Measurements from ENCODE around the gene PLPPR3.

PLPPR3 gene

GRCh38 chr19:807627-808422, 13.9 kb downstream of the PLPPR3 start:
- DNase-seq: no peak

DNA sequence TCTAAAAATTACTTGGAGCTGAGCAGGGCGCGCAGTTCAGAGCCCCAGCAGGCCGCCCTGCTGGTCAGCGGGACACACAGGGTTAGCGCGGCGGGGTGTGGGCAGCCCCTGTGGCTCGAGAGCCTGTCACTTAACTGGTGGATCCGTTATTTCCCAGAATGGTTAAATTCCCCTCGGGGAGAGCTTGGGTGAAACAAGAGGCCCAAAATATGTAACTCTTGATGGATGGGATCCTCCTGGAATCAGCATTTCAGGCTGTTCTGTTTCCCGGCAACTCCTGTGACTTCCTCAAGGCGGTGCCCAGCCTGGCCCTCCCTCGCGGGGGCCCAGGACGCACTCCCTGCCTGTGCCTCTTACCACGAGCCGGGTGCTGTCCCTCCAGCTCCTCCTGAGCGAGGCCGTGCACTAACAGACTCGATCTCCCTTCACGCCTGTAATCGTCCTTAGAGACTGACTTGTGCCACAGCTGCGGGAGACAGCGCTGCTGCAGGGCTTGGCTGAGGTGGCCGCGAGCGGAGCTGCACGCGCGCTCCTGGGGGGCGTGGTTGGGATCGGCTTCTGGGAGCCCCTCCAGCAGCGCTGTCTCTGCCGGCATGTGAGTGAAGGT, 14.8 kb downstream of the PLPPR3 start:
- no peak for DNase-seq

- DNase-seq: no peak
Observed at GRCh38 chr19:805600-806550, 15.9 kb downstream of the PLPPR3 start.

DNA sequence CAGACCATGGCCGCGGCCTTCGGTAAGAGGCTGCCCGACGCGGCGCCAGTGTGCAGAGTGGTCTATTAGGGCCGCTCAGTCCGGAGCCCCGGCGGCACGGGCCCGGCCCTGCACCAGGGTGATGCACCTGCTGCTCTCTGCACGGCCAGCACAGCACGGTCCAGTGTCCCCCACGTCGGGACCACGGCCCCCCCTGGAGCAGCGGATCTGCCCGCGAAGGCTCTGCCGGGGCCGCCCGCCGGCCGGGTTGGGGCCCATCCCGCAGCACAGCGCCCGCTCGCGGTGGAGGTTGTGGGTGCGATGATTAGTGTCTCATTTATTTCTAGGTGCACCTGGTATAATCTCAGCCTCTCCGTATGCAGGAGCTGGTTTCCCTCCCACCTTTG, 16.6 kb downstream of the PLPPR3 start:
- DNase-seq: no peak

- DNase-seq: no peak
Observed at GRCh38 chr19:804419-805165, 17.2 kb downstream of the PLPPR3 start.

DNA sequence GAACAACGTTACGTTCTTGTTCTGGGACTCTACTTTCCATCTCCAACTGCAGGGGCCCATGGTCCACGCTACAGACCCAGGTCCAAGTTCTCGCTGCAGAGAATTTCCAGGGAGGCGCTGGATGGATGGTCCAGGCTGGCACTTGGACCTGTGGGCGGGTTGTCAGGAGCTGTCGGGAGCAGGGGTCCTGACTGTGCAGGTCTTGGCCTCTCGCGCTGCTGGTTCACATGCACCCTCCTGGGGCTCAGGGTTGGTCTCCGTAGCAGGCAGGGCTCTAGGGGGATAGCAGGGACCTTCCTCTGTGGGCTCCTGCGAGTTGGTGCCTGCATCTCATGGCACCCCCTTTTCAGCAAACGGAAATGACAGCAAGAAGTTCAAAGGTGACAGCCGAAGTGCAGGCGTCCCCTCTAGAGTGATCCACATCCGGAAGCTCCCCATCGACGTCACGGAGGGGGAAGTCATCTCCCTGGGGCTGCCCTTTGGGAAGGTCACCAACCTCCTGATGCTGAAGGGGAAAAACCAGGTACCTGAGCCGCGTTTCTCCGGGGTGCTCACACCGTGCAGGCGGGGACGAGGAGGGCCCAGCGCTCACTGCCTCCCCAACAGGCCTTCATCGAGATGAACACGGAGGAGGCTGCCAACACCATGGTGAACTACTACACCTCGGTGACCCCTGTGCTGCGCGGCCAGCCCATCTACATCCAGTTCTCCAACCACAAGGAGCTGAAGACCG, 17.9 kb downstream of the PLPPR3 start:
- no peak for DNase-seq

- no peak for DNase-seq
Observed at GRCh38 chr19:803099-803561, 18.6 kb downstream of the PLPPR3 start.

DNA sequence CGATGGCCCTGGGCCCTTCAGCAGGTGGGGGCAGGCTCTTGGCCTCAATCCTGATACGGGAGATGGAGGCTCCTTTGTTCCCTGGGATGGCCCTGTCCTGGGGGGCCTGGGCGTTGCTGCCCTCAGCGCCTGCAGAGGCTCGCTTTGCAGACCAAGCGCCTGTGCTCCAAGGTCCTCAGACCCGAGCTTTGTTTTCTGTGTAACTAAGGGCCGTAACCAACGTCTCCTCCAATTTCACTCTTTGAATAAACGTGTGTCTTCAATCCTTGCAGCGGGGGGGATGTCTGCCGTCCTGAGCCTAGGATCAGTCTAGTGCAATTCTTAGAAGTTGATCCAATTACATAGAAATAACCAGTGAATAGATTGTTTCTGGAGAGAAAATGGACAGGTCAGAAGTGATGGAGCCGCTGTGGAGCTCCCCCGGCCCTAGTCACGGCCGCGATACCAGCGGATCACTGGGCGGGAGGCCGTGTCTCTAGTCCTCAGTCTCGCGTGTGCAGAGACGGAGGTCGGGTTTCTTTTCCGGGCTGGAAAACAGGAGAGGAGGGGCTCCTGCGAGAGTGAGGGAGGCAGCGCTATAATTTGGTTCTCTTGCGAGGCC, 19.2 kb downstream of the PLPPR3 start:
- DNase-seq: no peak

DNA sequence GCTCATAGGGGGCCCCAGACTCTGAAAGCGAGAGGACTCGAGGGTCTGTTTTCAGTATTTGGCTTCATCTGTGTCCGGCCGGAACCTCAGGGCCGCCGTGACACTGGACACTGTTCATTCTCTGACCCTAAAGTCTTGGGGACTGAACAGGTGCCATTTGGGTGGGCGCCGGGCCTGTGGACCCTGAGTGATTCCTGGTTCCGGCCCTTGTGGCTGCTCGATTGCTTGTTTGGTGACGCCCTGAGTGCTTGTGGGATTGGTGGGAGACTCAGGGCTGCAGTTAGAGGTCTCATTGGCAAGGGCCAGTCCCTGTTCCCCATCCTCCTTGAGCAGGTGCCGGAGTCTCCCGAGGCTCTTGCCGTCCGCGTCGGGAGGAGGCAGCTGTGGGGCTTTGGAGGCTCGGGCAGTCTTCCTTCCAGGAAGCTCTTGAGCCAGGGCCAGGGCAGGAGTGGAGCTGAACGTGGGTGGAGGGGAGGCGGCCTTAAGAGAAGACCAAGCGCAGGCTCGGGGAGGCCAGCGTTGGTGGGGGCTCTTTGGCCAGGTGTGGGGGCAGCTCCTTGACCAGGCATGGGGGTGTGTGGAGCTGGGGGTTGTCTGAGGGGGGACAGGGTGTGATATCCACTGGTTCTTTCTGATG, 19.8 kb downstream of the PLPPR3 start:
- no peak for DNase-seq

GRCh38 chr19:801030-801860, 20.5 kb downstream of the PLPPR3 start:
- DNase-seq: no peak

DNA sequence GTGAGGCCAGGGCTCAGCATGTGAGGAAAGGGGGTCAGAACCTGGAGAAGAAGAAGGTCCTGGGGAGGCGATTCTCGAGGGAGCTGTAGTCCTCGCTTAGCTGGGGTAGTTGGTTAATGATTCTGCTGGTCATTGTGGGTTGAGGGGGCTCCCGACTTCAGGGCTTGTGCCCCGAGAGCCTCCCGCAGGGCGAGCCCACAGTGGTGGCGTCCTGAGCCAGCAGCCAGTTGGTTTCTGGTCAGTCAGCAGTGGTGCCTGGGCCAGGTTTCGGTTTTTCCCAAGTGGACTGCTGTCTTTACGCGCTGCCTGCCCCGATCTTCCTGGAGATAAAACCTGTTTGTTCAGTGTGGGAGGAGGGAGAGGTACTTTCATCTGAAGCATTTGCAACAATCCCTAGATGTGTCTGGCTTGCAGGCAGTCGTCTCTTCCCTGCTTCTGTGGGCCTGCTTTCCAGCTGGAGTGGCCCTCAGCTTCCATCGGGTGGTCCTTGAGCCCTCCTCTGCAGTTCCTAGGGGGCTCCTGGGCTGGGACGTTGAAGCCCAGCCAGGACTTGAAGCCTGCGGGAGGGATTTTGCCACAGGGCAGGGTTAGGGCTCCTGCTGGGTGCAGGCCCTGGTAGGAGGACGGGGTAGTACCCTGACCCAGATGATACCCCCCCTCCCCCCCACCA, 21.3 kb downstream of the PLPPR3 start:
- no peak for DNase-seq

DNA sequence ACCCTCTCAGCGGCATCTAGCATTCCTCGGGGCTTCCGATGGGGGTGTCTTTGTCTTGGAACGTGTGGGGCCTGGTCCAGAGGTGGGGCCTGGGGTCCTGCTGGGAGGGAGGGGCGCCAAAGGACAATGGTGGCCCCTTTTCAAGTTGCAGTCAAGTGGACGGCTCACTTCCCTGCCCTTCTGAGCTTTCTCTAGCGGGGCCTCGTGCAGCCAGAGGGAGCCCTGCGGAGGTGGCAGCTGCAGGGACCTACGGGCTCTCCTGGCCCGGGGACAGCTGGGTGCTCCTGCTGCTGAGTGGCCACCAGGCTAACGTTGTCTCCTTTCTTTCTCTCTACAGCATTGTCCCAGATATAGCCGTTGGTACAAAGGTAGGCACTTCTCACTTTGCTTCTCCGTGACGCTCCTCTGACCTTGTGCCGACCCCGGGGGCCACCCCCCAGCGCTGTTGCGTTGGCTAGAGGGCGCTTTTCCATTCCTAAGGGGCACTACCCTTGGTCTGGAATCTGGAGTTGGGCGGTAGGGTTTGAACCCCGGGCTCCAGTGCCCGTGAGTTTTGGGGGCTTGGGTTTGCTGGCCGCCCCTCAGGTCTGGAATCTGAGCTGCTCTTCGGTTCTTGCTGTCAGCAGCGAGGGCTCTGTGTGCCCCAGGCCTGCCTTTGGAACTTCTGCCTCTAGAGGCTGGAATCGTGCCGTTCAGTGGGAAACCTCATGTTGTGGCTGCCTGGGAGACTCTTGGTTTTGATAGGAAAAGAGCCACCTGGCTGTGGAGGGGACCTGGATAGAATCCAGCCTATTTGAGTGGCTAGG, 22.5 kb downstream of the PLPPR3 start:
- DNase-seq: no peak

DNA sequence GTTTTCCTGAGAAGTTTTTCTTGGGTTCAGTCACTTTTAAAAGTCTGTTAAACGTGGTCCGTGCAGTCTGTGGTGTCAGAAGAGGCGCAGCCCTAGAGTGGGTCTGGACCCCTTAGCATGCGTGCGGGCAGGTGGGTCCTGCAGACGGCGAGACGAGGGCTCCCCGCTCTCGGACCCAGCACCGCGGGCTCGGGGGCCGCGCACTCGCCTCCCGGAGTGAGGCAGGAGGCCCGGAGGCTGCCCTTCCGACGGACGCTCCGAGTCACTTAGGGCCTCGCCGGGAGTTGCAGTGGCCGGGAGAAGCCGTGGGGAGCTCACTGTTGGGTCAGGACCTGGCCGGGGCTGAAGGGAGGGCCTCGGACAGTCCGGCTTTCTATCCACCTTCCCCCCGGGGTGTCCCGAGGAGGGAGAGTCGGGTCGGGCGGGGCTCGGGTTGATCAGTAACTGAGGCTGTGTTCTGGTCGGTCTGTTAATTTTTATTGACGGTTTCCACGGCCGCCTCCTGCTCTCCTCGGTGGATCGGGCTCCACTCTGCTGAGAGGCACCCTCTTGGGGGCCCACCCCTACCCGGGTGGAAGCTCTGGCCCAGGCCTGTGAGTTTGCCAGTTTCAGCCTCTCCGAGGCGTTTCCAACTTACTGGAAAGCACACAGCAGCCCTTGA, 23.2 kb downstream of the PLPPR3 start:
- DNase-seq: no peak

GRCh38 chr19:797528-798414, 24.0 kb downstream of the PLPPR3 start:
- no peak for DNase-seq

- DNase-seq: peak; percentile 90
Observed at GRCh38 chr19:796692-797527, 24.8 kb downstream of the PLPPR3 start, which contains the start of gene PTBP1. PTBP1 (plus strand) TSS chr19:797452; CDS start chr19:797498, 46 bp downstream.
